Sigmoid colon (tissue), 7 donors: ENCODE data around the gene LRRC3. TPM values are rescaled to one million over a fixed set of nuclear protein-coding genes. Genes with fewer than 3 reads are reported as not detected.

Experiments used
- DNase-seq: peaks from one replicate; pipeline ENCODE4 v3.0.0-alpha.2; 2019
- H3K27ac ChIP-seq, 4 donors: fragments of 200-600 bp; sonication (generic); one replicate each; pipeline ENCODE4 v1.5.1; 2016 to 2019; ENCODE audit warnings: mild to moderate bottlenecking in 1 of 4
- H3K27me3 ChIP-seq, 3 donors: fragments of 200-600 bp; sonication (generic); one replicate each; pipeline ENCODE4 v1.5.1; 2019; ENCODE audit warnings: mild to moderate bottlenecking in 1 of 3
- H3K36me3 ChIP-seq, 4 donors: fragments of 200-600 bp; sonication (generic); one replicate each; pipeline ENCODE4 v1.5.1; 2016 to 2019
- H3K4me1 ChIP-seq, 4 donors: fragments of 200-600 bp; sonication (generic); one replicate each; pipeline ENCODE4 v1.5.1; 2017 to 2019
- H3K4me3 ChIP-seq, 4 donors: fragments of 200-600 bp; sonication (generic); one replicate each; pipeline ENCODE4 v1.5.1; 2017 to 2019; ENCODE audit warnings: mild to moderate bottlenecking in 2 of 4, moderate library complexity in 1 of 4
- H3K9me3 ChIP-seq, 4 donors: fragments of 200-600 bp in 3 of 4; sonication (generic) in 3 of 4; one replicate each; pipeline versions ENCODE4 v1.5.1 to v1.6.1; 2013 to 2019
- EP300 ChIP-seq, 4 donors: sonication (generic); formaldehyde crosslinking; IDR thresholded peaks; one replicate each; pipeline ENCODE4 v1.6.1; 2017; ENCODE audit warnings: antibody characterized with exemption in 4 of 4
- POLR2A ChIP-seq, 2 donors: fragments of 450-650 bp; IDR thresholded peaks; one replicate each; pipeline ENCODE4 v1.6.1; 2016; ENCODE audit warnings: antibody characterized with exemption in 2 of 2, mild to moderate bottlenecking in 2 of 2, moderate library complexity in 2 of 2
- POLR2AphosphoS5 ChIP-seq, 4 donors: sonication (generic); formaldehyde crosslinking; IDR thresholded peaks; one replicate each; pipeline ENCODE4 v1.6.1; 2017; ENCODE audit warnings: antibody characterized with exemption in 4 of 4
- WGBS, 2 donors: extraction: QIAGEN DNeasy Blood & Tissue Kit; methylation state at CpG; one replicate each; pipeline ENCODE4 v1.1.7; 2013; 5-methylcytosine and 5-hydroxymethylcytosine counted together
- intact Hi-C: fragments of 100-400 bp; cut with DNase I; formaldehyde crosslinking; loops from one replicate; pipeline ENCODE4 v1.15.1; 2023
- polyA plus RNA-seq, 3 donors: library from polyadenylated mRNA; stranded (reverse); fragments of 200-250 nt; gene quantifications; one replicate each; pipeline ENCODE4 v1.2.3, GENCODE V29; 2013
- total RNA-seq, 4 donors: library from RNA; depleted of rRNA; stranded (reverse); fragments of >200 nt; gene quantifications; one replicate each; pipeline ENCODE4 v1.1.0, GENCODE V29; 2016
- TF ChIP-seq, protein P1 (sequence below), 4 experiments: fragments of 450-650 bp in 3 of 4; fragments of 200-600 bp in 1 of 4; IDR thresholded peaks; one replicate each; pipeline ENCODE4 v1.5.1; 2016 to 2019; ENCODE audit warnings: antibody characterized with exemption in 4 of 4, mild to moderate bottlenecking in 3 of 4, moderate library complexity in 2 of 4
- donor health status: healthy with polysubstance abuse.
- donor health status: Bipolar disorder and iron deficiency.
- donor health status: healthy.

The LRRC3 gene
- total and polyA plus RNA-seq, 7 donors = under 0.01 to 7.1 (median 3.9) TPM

DNA sequence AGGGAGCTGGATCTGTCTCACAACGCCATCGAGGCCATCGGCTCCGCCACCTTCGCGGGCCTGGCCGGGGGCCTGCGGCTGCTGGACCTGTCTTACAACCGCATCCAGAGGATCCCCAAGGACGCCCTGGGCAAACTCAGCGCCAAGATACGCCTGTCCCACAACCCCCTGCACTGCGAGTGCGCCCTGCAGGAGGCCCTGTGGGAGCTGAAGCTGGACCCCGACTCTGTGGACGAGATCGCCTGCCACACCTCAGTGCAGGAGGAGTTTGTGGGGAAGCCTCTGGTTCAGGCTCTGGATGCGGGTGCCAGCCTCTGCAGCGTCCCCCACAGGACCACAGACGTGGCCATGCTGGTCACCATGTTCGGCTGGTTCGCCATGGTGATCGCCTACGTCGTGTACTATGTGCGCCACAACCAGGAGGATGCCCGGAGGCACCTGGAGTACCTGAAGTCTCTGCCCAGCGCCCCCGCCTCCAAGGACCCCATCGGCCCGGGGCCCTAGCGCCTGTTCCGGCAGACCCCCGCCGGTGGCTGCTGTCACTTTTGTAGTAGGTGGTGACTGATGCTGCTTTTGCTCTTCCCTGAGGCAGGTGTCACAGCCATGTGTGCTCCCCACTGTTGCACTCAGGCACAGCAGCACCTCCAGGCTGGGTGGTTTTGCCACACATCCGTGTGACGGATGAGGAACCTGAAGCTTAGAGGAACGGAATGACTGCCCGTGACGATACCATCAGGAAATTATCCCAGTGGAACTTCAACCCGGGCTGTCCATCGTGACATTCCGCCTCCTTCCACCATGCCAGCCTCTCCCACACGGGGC lies 1.8 kb downstream of the LRRC3 start:
- Histone ChIP-seq H3K4me3 (no peak overlapping the region), H3K4me1 (peaks cover 0 to 30% (median 16%) of the 10 kb centered on the region in 4 donors), H3K9me3 (peaks cover 0 to 2% (median 0%) of the 10 kb centered on the region in 4 donors), H3K36me3 (peaks cover 0 to 11% (median 0%) of the 10 kb centered on the region in 4 donors), H3K27me3 (no peaks in the 10 kb centered on the region), H3K27ac (no peak overlapping the region)
- TF ChIP-seq, protein P1, sequence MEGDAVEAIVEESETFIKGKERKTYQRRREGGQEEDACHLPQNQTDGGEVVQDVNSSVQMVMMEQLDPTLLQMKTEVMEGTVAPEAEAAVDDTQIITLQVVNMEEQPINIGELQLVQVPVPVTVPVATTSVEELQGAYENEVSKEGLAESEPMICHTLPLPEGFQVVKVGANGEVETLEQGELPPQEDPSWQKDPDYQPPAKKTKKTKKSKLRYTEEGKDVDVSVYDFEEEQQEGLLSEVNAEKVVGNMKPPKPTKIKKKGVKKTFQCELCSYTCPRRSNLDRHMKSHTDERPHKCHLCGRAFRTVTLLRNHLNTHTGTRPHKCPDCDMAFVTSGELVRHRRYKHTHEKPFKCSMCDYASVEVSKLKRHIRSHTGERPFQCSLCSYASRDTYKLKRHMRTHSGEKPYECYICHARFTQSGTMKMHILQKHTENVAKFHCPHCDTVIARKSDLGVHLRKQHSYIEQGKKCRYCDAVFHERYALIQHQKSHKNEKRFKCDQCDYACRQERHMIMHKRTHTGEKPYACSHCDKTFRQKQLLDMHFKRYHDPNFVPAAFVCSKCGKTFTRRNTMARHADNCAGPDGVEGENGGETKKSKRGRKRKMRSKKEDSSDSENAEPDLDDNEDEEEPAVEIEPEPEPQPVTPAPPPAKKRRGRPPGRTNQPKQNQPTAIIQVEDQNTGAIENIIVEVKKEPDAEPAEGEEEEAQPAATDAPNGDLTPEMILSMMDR (IDR thresholded peaks at IDR 0.05) = no peak
- TF ChIP-seq POLR2AphosphoS5 (IDR thresholded peaks at IDR 0.05) (no peak), EP300 (IDR thresholded peaks at IDR 0.05) (no peak), POLR2A (IDR thresholded peaks at IDR 0.05) (no peak)
- intact Hi-C loops = loop anchor here (10.0 kb wide), 1 partner anchor 442 kb away; the partner anchor contains the start of gene TRAPPC10
- DNase-seq = peak; percentile 63
- WGBS, 2 donors = 95 to 97% methylated on average over 44 of the region's 44 CpGs

DNA sequence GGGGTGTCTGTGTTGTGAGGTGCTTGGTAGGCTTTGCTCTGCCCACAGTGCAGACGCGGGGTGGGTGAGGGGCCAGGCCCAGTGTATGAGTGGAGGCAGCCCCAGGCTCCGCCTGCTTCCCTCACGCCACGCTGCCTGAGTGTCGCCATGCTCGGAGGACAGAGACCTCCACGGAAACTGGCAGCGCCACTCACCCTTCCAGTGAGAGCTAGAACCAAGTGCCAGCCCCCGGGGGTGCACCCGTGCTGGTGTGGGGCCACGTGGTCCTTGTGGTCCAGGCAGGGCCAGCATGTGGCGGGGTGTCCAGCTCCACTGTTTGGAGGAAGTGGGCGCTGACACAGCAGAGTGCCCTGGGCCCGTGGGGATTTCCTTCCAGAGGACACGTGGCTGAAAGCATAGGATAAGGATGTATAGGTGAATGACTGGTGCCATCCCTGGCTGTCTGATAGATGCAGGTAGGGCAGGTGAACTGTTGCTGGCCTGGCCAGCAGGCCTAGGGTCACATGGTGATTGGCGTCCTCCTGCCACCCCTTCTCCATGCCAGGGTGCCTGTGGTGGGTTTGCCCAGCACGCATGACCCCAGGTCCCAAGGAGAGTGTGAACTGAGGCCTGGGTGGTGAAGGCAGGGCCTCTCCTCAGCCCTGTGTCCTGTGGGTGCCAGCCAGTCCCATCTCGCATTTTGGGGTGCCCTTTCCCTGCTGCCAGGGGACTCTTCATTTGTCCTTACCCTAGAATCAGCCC lies 3.8 kb downstream of the LRRC3 start:
- DNase-seq = peak; percentile 60
- intact Hi-C loops = loop anchor here (10.0 kb wide), 1 partner anchor 444 kb away; the partner anchor contains the start of gene TRAPPC10

DNA sequence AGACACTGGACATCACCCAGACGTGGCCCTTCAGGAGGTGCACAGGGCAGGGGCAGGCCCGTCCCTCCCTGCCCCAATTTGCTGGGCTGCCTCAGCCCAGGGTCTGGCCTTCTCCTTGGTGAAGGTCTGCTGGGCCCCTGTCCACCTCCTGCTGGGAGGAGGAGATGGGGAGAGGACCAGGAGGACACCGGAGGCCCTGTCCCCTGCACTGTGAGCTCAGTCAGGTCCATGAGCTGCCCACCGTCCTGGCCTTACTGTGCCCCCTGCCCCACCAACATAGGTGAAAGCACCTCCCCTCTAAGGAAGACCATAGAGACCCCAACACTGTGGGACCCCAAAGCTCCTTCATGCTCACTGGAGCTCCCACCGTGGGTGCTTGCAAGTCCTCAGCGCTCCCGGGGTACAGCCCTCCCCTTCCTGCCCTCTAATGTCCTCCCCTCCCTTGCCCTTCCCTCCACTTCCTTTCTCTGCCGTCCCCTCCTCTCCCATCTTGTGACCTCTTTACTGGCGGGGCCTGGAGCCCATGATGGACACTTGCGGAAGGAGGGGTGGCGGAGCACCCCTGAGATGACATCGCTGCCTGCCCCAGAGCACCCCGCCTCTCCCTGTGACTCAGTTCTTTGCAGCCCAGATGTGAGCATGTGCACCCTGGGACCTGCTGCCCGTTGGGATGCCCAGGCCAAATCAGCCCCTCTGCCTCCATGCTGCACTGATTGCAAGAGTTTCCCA lies 4.6 kb downstream of the LRRC3 start:
- 82 to 86% methylated on average over 14 of the region's 14 CpGs for WGBS, 2 donors
- H3K9me3 ChIP-seq = no peaks in the 10 kb centered on the region
- TF ChIP-seq, protein P1 (IDR thresholded peaks at IDR 0.05) = no peak
- no peak for TF ChIP-seq POLR2A (IDR thresholded peaks at IDR 0.05)
- TF ChIP-seq EP300 (IDR thresholded peaks at IDR 0.05) = no peak
- no peak for TF ChIP-seq POLR2AphosphoS5 (IDR thresholded peaks at IDR 0.05)
- no peak overlapping the region for H3K4me3 ChIP-seq
- no peaks in the 10 kb centered on the region for H3K27me3 ChIP-seq
- intact Hi-C loops = loop anchor here (10.0 kb wide), 1 partner anchor 445 kb away; the partner anchor contains the start of gene TRAPPC10
- H3K4me1 ChIP-seq = peaks cover 0 to 28% (median 18%) of the 10 kb centered on the region in 4 donors
- peak; percentile 54 for DNase-seq
- H3K27ac ChIP-seq = no peak overlapping the region
- H3K36me3 ChIP-seq = peaks cover 0 to 11% (median 0%) of the 10 kb centered on the region in 4 donors

More for the DNA sequence above, 3.8 kb downstream of the LRRC3 start:
- TF ChIP-seq EP300 (IDR thresholded peaks at IDR 0.05) (no peak), POLR2AphosphoS5 (IDR thresholded peaks at IDR 0.05) (no peak), POLR2A (IDR thresholded peaks at IDR 0.05) (no peak)
- TF ChIP-seq, protein P1 (IDR thresholded peaks at IDR 0.05) = no peak
- Histone ChIP-seq H3K4me3 (no peak overlapping the region), H3K9me3 (no peaks in the 10 kb centered on the region), H3K27ac (no peak overlapping the region), H3K27me3 (no peaks in the 10 kb centered on the region), H3K36me3 (peaks cover 0 to 11% (median 0%) of the 10 kb centered on the region in 4 donors), H3K4me1 (peaks cover 0 to 30% (median 20%) of the 10 kb centered on the region in 4 donors)
- 92 to 93% methylated on average over 19 of the region's 19 CpGs for WGBS, 2 donors

DNA sequence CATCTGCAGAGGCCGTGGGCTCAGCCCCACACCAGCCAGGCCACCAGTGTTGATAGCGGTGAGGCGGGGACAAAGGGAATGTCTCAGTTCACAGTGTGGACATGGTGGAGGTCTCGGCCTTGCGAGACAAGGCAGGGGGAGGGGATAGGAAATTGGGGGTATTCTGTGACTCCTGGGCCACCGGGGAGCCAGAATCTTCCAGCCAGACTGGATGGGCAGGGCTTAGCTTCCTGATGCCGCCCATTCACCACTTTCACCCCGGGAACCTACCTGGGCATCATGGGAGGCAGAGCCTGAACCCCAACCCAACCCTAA lies 5.1 kb downstream of the LRRC3 start:
- 93 to 94% methylated on average over 8 of the region's 8 CpGs for WGBS, 2 donors
- H3K4me1 ChIP-seq = peaks cover 0 to 27% (median 16%) of the 10 kb centered on the region in 4 donors
- H3K27ac ChIP-seq = no peak overlapping the region
- DNase-seq = no peak
- no peak for TF ChIP-seq EP300 (IDR thresholded peaks at IDR 0.05)
- no peak for TF ChIP-seq POLR2A (IDR thresholded peaks at IDR 0.05)
- TF ChIP-seq, protein P1 (IDR thresholded peaks at IDR 0.05) = no peak
- no peak for TF ChIP-seq POLR2AphosphoS5 (IDR thresholded peaks at IDR 0.05)
- intact Hi-C loops = no loop called here
- H3K27me3 ChIP-seq = no peaks in the 10 kb centered on the region
- no peaks in the 10 kb centered on the region for H3K9me3 ChIP-seq
- H3K4me3 ChIP-seq = no peak overlapping the region
- peaks cover 0 to 11% (median 0%) of the 10 kb centered on the region in 4 donors for H3K36me3 ChIP-seq
